Measurements from ENCODE around the gene CWH43. TPM values are rescaled to one million over a fixed set of nuclear protein-coding genes. Genes with fewer than 3 reads are reported as not detected.

CWH43 gene
- polyA plus RNA-seq, 2 of the 4 experiments (the other 2 are of a cell fraction), result not detected

- ChIA-PET CTCF (interaction anchor here (0.7 kb wide), 1 partner anchor 9 kb away, joined by 3 read pairs; no protein-coding TSS in a partner anchor), POLR2A (no interaction called here)
- TF ChIP-seq POLR2A (IDR thresholded peaks at IDR 0.05; ENCODE audit: low read length) (no peak), ZFP36 (IDR thresholded peaks at IDR 0.05; ENCODE audit: borderline replicate concordance, partially characterized antibody) (no peak), CBX2 (IDR thresholded peaks at IDR 0.05; ENCODE audit: borderline replicate concordance, low read depth) (no peak), HMGXB4 (CRISPR knock-in tag; IDR thresholded peaks at IDR 0.05; ENCODE audit: borderline replicate concordance) (no peak), CEBPB (IDR thresholded peaks at IDR 0.05) (no peak), EHMT2 (IDR thresholded peaks at IDR 0.05; ENCODE audit: low read depth) (no peak), MYC (IDR thresholded peaks at IDR 0.05; ENCODE audit: borderline replicate concordance, low read length) (no peak), RAD21 (conservative IDR thresholded peaks at IDR 0.05 in 1 of 2, IDR thresholded peaks at IDR 0.05 in 1 of 2) (no peak), SMC3 (IDR thresholded peaks at IDR 0.05) (no peak), MAFK (IDR thresholded peaks at IDR 0.05; ENCODE audit: partially characterized antibody) (no peak), ZSCAN20 (CRISPR knock-in tag; IDR thresholded peaks at IDR 0.05) (no peak), RNF2 (IDR thresholded peaks at IDR 0.05; ENCODE audit: borderline replicate concordance, low read depth) (no peak)
- TF ChIP-seq, protein P1, sequence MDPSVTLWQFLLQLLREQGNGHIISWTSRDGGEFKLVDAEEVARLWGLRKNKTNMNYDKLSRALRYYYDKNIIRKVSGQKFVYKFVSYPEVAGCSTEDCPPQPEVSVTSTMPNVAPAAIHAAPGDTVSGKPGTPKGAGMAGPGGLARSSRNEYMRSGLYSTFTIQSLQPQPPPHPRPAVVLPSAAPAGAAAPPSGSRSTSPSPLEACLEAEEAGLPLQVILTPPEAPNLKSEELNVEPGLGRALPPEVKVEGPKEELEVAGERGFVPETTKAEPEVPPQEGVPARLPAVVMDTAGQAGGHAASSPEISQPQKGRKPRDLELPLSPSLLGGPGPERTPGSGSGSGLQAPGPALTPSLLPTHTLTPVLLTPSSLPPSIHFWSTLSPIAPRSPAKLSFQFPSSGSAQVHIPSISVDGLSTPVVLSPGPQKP (IDR thresholded peaks at IDR 0.05; ENCODE audit: low read depth, low read length), result no peak
- TF ChIP-seq, protein P2, sequence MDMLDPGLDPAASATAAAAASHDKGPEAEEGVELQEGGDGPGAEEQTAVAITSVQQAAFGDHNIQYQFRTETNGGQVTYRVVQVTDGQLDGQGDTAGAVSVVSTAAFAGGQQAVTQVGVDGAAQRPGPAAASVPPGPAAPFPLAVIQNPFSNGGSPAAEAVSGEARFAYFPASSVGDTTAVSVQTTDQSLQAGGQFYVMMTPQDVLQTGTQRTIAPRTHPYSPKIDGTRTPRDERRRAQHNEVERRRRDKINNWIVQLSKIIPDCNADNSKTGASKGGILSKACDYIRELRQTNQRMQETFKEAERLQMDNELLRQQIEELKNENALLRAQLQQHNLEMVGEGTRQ (IDR thresholded peaks at IDR 0.05), result no peak
- TF ChIP-seq, protein P3, sequence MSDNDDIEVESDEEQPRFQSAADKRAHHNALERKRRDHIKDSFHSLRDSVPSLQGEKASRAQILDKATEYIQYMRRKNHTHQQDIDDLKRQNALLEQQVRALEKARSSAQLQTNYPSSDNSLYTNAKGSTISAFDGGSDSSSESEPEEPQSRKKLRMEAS (IDR thresholded peaks at IDR 0.05), result no peak
- H3K27ac ChIP-seq, result no peak overlapping the region
- H3K4me2 ChIP-seq, result no peak overlapping the region
- WGBS (ENCODE audit: missing lambda C conversion rate), result 84% methylated on average over 2 of the region's 2 CpGs
- no peak for DNase-seq (ENCODE audit: low read depth in 1 of 2, low spot score in 1 of 2)
- H3K4me1 ChIP-seq, result 0 out of 3 replicates have a peak, but pooled peaks cover 7% of the 10 kb centered on the region
- ATAC-seq, result no peak
- no peaks in the 10 kb centered on the region for H3K9me3 ChIP-seq
- H3K4me3 ChIP-seq, result no peak overlapping the region
- no peak for FAIRE-seq
Measured at GRCh38 chr4:48958582-48958981, 27.5 kb upstream of the CWH43 start.

GRCh38 chr4:48960988-48961635 lies 25.0 kb upstream of the CWH43 start:
- H3K9me3 ChIP-seq, result no peaks in the 10 kb centered on the region
- H3K4me1 ChIP-seq, result 0 out of 3 replicates have a peak, but pooled peaks cover 7% of the 10 kb centered on the region
- no peak for ATAC-seq
- FAIRE-seq, result no peak
- 66% methylated on average over 3 of the region's 3 CpGs for WGBS (ENCODE audit: missing lambda C conversion rate)
- no peak for TF ChIP-seq ZSCAN20 (CRISPR knock-in tag; IDR thresholded peaks at IDR 0.05)
- TF ChIP-seq NR3C1 (IDR thresholded peaks at IDR 0.05), result no peak
- no peak for TF ChIP-seq POLR2A (IDR thresholded peaks at IDR 0.05; ENCODE audit: low read length)
- no peak for TF ChIP-seq PHF8 (IDR thresholded peaks at IDR 0.05; ENCODE audit: borderline replicate concordance, low read depth)
- TF ChIP-seq NFE2L2 (conservative IDR thresholded peaks at IDR 0.05; ENCODE audit: low read length), result no peak
- no peak for TF ChIP-seq TFCP2L1 (CRISPR knock-in tag; IDR thresholded peaks at IDR 0.05)
- no peak for TF ChIP-seq CEBPB (IDR thresholded peaks at IDR 0.05)
- TF ChIP-seq FOXS1 (CRISPR knock-in tag; IDR thresholded peaks at IDR 0.05), result no peak
- no peak for TF ChIP-seq EHMT2 (IDR thresholded peaks at IDR 0.05; ENCODE audit: low read depth)
- no peak for TF ChIP-seq FOSL2 (IDR thresholded peaks at IDR 0.05)
- TF ChIP-seq FOSL2 (CRISPR knock-in tag; IDR thresholded peaks at IDR 0.05), result no peak
- no peak for TF ChIP-seq HOXB13 (CRISPR knock-in tag; IDR thresholded peaks at IDR 0.05; ENCODE audit: low read depth)
- no peak for TF ChIP-seq ZC3H11A (IDR thresholded peaks at IDR 0.05)
- no peak for DNase-seq (ENCODE audit: low read depth in 1 of 2, low spot score in 1 of 2)
- no peak overlapping the region for H3K4me3 ChIP-seq
- ChIA-PET POLR2A (no interaction called here), CTCF (interaction anchor here (0.8 to 2.9 kb wide), 5 partner anchors 48 to 391 kb away, joined by 3 to 8 read pairs (median 3); no protein-coding TSS in a partner anchor)
- H3K4me2 ChIP-seq, result no peak overlapping the region
- no peak overlapping the region for H3K27ac ChIP-seq

Data from A549 (cell line).